ENCODE data around the gene RPL39L. TPM values are rescaled to one million over a fixed set of nuclear protein-coding genes. Genes with fewer than 3 reads are reported as not detected.

RPL39L gene
- total and polyA plus RNA-seq, 2 of the 13 experiments (the other 11 are each of a cell fraction or from before 2014, with no cell fraction given), result not detected

DNA sequence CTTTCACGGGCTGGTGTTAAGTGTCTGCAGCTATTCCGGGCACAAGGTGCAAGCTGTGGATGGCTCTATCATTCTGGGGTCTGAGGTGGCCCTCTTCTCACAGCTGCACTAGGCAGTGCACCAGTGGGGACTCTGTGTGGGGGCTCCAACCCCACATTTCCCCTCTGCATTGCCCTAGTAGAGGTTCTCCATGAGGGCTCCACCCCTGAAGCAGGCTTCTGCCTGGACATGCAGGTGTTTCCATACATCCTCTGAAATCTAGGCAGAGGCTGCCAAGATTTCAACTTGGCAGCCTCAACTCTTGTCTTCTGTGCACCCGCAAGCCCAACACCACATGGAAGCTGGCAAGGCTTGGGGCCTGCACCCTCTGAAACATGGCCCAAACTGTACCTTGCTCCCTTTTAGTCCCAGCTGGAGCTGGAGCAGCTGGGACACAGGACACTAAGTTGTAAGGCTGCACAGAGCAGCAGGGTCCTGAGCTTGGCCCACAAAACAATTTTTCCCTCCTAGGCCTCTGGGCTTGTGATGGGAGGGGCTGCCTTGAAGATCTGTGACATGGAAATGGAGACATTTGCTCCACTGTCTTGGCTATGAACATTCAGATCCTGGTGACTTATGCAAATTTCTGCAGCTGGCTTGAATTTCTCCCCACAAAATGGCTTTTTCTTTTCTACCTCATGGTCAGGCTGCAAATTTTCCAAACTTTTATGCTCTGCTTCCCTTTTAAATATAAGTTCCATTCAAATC, 6.0 kb upstream of the RPL39L start:
- Histone ChIP-seq H3K36me3 (replicated peaks in 1 of 2; ENCODE audit: control insufficient read depth in 1 of 2, insufficient read depth in 2 of 2, low read length in 2 of 2) (no peaks in the 10 kb centered on the region), H2AFZ (ENCODE audit: low read length) (no peak overlapping the region), H3K27me3 (ENCODE audit: control insufficient read depth in 1 of 2, insufficient read depth in 2 of 2, low read length in 2 of 2) (no peaks in the 10 kb centered on the region; a peak in 1 of 5 replicates), H3K79me2 (ENCODE audit: insufficient read depth, low read length) (no peaks in the 10 kb centered on the region), H3K4me3 (replicated peaks in 1 of 3; ENCODE audit: insufficient read depth in 1 of 3, low read depth in 2 of 3, low read length in 3 of 3) (no peak overlapping the region), H3K4me2 (ENCODE audit: low read depth, low read length) (no peak overlapping the region), H3K4me1 (ENCODE audit: insufficient read depth, low read length) (no peaks in the 10 kb centered on the region), H4K20me1 (ENCODE audit: insufficient read depth, low read length) (no peaks in the 10 kb centered on the region), H3K9ac (ENCODE audit: insufficient read depth, low read depth, low read length) (no peak overlapping the region), H3K27ac (ENCODE audit: extremely low read length, insufficient read depth, low read length) (no peak overlapping the region), H3K9me3 (ENCODE audit: low read length) (peaks cover 17% of the 10 kb centered on the region)
- DNase-seq (ENCODE audit: low spot score), result no peak
- no CpG with 5 or more reads among the region's 3 CpGs for WGBS (ENCODE audit: low lambda C conversion rate)
- BruUV-seq (replicated peaks), result no TSS peak
- intact Hi-C loops (cut with micrococcal nuclease; ENCODE audit: unreplicated experiment), result no loop called here
- ChIA-PET CTCF (ENCODE audit: low intra/inter-chr PET ratio, low total read pairs) (no interaction called here), POLR2A (no interaction called here)
- no peak for FAIRE-seq
- in situ Hi-C loops (cut with HindIII; ENCODE audit: extremely low pct_ligation_motif_present, low pct_unique_long_range_greater_than_20kb), result no loop called here
- ATAC-seq, result no peak
- TF ChIP-seq, protein P1, sequence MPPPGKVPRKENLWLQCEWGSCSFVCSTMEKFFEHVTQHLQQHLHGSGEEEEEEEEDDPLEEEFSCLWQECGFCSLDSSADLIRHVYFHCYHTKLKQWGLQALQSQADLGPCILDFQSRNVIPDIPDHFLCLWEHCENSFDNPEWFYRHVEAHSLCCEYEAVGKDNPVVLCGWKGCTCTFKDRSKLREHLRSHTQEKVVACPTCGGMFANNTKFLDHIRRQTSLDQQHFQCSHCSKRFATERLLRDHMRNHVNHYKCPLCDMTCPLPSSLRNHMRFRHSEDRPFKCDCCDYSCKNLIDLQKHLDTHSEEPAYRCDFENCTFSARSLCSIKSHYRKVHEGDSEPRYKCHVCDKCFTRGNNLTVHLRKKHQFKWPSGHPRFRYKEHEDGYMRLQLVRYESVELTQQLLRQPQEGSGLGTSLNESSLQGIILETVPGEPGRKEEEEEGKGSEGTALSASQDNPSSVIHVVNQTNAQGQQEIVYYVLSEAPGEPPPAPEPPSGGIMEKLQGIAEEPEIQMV (CRISPR knock-in tag; IDR thresholded peaks at IDR 0.05; ENCODE audit: low read depth), result no peak
- TF ChIP-seq, protein P2, sequence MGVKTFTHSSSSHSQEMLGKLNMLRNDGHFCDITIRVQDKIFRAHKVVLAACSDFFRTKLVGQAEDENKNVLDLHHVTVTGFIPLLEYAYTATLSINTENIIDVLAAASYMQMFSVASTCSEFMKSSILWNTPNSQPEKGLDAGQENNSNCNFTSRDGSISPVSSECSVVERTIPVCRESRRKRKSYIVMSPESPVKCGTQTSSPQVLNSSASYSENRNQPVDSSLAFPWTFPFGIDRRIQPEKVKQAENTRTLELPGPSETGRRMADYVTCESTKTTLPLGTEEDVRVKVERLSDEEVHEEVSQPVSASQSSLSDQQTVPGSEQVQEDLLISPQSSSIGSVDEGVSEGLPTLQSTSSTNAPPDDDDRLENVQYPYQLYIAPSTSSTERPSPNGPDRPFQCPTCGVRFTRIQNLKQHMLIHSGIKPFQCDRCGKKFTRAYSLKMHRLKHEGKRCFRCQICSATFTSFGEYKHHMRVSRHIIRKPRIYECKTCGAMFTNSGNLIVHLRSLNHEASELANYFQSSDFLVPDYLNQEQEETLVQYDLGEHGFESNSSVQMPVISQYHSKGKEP (CRISPR knock-in tag; IDR thresholded peaks at IDR 0.05), result no peak
- TF ChIP-seq SMAD3 (CRISPR knock-in tag; IDR thresholded peaks at IDR 0.05), result no peak
- TF ChIP-seq PPARG (CRISPR knock-in tag; conservative IDR thresholded peaks at IDR 0.05), result no peak
- TF ChIP-seq, protein P3, sequence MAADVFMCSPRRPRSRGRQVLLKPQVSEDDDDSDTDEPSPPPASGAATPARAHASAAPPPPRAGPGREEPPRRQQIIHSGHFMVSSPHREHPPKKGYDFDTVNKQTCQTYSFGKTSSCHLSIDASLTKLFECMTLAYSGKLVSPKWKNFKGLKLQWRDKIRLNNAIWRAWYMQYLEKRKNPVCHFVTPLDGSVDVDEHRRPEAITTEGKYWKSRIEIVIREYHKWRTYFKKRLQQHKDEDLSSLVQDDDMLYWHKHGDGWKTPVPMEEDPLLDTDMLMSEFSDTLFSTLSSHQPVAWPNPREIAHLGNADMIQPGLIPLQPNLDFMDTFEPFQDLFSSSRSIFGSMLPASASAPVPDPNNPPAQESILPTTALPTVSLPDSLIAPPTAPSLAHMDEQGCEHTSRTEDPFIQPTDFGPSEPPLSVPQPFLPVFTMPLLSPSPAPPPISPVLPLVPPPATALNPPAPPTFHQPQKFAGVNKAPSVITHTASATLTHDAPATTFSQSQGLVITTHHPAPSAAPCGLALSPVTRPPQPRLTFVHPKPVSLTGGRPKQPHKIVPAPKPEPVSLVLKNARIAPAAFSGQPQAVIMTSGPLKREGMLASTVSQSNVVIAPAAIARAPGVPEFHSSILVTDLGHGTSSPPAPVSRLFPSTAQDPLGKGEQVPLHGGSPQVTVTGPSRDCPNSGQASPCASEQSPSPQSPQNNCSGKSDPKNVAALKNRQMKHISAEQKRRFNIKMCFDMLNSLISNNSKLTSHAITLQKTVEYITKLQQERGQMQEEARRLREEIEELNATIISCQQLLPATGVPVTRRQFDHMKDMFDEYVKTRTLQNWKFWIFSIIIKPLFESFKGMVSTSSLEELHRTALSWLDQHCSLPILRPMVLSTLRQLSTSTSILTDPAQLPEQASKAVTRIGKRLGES (CRISPR knock-in tag; IDR thresholded peaks at IDR 0.05; ENCODE audit: borderline replicate concordance), result no peak

Measured in HepG2 (cell line).